ENCODE results near the gene MIEF2.

Gene MIEF2

DNA sequence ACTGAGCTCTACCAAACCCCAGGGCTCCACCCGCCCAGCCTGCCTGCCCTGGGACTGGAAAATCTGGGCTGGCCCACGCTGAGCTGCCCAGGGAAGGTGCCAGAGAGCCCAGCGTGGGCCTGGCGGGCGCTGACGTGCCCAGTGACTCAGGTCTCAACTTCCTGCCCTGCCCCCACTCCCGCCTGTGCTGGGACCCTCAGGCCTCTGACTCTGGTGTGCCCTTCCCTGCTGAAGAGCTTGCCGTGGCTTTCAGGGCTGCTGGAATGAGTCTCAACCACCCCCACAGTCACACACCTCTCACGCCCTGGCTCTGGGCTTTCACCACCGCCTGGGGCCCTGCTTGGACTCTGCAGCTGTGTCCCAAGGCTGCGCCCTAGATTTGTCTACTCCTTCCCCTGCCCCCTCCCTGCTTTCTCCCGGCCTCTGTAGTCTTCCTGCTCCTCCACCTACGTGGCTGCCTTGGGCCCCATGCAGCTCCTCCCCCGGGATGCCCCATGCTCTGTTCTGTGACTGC lies 24.7 kb upstream of the MIEF2 start:
- H3K27ac ChIP-seq = peak overlapping the region in 1 of 2 donors; percentile 56
- TF ChIP-seq, protein P1, sequence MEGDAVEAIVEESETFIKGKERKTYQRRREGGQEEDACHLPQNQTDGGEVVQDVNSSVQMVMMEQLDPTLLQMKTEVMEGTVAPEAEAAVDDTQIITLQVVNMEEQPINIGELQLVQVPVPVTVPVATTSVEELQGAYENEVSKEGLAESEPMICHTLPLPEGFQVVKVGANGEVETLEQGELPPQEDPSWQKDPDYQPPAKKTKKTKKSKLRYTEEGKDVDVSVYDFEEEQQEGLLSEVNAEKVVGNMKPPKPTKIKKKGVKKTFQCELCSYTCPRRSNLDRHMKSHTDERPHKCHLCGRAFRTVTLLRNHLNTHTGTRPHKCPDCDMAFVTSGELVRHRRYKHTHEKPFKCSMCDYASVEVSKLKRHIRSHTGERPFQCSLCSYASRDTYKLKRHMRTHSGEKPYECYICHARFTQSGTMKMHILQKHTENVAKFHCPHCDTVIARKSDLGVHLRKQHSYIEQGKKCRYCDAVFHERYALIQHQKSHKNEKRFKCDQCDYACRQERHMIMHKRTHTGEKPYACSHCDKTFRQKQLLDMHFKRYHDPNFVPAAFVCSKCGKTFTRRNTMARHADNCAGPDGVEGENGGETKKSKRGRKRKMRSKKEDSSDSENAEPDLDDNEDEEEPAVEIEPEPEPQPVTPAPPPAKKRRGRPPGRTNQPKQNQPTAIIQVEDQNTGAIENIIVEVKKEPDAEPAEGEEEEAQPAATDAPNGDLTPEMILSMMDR (IDR thresholded peaks at IDR 0.05) = no peak
- no peak for DNase-seq (ENCODE audit: low spot score)
- no peak overlapping the region for H3K4me3 ChIP-seq

DNA sequence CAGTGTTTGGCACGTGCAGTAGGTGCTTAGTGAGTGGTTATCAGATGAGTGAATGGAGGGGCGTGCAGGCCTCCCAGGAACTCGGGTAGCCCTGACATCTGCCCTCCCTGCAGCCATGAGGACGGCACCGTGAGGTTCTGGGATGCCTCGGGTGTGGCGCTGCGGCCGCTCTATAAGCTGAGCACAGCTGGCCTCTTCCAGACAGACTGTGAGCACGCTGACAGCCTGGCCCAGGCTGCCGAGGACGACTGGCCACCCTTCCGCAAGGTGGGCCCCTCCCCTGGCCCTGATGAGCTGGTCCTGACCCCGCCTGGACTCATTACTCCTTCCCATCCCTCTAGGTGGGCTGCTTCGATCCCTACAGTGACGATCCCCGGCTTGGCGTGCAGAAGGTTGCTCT lies 24.0 kb upstream of the MIEF2 start:
- no peak for DNase-seq (ENCODE audit: low spot score)
- no peak overlapping the region for H3K4me3 ChIP-seq
- H3K27ac ChIP-seq = no peak overlapping the region
- TF ChIP-seq, protein P1 (IDR thresholded peaks at IDR 0.05) = no peak

DNA sequence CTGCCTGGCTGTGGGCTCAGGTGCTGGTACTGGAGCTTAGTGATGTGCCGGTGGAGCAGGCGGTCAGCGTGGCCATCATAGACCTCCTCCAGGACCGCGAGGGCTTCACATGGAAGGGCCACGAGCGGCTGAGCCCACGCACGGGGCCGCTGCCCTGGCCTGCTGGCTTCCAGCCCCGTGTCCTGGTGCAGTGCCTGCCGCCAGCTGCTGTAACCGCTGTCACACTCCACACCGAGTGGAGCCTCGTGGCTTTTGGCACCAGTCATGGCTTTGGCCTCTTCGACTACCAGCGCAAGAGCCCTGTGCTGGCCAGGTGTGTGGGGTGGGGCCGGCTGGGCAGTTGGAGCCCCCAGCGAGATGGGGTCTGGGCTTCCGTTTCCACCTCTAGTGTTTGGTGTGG lies 23.0 kb upstream of the MIEF2 start:
- TF ChIP-seq, protein P1 (IDR thresholded peaks at IDR 0.05) = no peak
- Histone ChIP-seq H3K27ac (no peak overlapping the region), H3K4me3 (no peak overlapping the region)
- no peak for DNase-seq (ENCODE audit: low spot score)

DNA sequence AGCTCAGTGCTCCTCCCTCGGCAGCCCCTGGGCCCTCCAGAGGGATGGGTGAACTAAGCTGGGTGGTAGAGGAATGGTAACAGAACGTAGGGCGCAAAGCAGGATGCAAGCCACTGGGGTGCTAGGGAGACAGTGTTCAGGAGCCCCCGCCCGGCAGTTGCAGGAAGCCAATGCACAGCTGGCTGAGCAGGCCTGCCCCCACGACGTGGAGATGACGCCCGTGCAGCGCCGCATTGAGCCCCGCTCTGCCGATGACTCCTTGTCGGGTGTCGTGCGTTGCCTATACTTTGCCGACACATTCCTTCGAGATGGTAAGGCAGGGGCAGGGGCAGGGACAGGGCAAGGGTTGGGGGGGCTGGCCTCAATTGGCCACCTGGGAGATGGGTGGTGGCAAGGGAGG lies 22.2 kb upstream of the MIEF2 start:
- TF ChIP-seq, protein P1 (IDR thresholded peaks at IDR 0.05) = no peak
- Histone ChIP-seq H3K27ac (no peak overlapping the region), H3K4me3 (no peak overlapping the region)
- DNase-seq (ENCODE audit: low spot score) = no peak

DNA sequence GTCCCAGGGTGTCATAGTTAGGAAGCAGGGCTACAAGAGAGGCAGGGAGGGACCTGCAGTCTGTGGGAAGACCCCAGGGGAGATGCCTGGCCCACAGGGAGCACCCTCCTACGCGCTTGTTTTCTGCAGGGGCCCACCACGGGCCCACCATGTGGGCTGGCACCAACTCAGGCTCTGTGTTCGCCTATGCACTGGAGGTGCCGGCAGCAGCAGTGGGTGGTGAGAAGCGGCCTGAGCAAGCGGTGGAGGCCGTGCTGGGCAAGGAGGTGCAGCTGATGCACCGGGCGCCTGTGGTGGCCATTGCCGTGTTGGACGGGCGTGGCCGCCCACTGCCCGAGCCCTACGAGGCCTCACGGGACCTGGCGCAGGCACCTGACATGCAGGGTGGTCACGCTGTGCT lies 20.0 kb upstream of the MIEF2 start:
- DNase-seq (ENCODE audit: low spot score) = no peak
- H3K4me3 ChIP-seq = no peak overlapping the region
- H3K27ac ChIP-seq = no peak overlapping the region
- TF ChIP-seq, protein P1 (IDR thresholded peaks at IDR 0.05) = no peak

DNA sequence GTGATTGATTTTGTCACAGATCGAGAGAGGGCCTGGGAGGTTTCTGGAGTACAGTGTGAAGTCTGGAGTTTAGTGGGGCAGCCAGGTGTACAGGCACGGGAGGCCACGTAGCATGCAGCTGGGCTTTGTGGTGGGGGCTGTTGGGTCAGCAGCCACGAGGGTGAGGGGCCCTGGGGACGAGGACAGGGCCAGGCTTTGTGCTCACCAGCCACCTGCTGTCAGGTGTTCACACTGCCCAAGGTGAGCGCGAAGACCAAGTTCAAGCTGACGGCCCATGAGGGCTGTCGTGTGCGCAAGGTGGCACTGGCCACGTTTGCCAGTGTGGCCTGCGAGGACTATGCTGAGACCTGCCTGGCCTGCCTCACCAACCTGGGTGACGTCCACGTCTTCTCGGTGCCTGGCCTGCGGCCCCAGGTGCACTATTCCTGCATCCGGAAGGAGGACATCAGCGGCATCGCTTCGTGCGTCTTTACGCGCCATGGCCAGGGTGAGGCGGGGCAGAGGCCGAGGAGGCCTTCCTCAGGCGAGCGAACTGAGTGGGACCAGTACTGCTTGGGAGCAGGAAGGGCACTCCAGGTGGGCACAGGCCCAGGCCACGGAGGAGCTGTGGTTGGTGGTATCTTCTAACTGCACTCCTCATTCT lies 19.1 kb upstream of the MIEF2 start:
- TF ChIP-seq, protein P1 (IDR thresholded peaks at IDR 0.05) = no peak
- no peak for DNase-seq (ENCODE audit: low spot score)

DNA sequence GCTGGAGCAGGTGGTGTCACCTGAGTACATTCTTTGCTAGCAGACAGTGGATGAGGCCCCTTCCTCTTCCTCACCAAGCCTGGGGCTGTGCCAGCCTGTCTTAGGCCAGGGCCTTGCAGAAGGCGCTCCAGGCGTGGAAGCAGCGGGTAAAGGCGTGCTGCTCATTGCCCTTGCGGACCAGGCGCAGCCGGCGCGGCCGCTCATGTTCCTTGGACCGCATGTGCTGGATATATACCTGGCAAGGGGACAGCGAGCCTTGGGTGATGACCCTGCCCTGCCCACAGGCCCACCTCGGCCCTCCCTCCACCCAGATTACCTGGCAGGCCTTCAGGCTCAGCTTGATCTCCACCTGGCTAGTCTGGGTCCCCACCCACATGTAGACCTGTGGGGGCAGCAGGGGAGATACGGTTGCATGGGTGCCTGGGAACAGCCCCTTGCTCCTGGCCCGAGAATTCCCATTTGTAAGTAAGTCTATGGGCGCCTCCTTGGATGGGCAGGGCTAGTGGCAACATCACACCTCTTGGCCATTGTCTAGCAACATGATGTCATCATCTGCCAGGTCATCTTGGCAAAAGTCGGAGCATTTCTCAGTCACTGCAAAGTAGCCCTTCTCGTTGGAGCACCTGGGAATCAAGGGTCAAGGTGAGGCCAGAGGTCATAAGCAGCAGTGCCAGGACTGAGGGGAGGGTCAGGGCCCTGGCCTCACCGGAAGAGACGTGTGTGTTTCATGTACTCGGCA lies 15.3 kb upstream of the MIEF2 start:
- Histone ChIP-seq H3K4me3 (no peak overlapping the region), H3K27ac (no peak overlapping the region)
- TF ChIP-seq, protein P1 (IDR thresholded peaks at IDR 0.05) = no peak
- DNase-seq (ENCODE audit: low spot score) = no peak

More for the DNA sequence above, 19.1 kb upstream of the MIEF2 start:
- H3K27ac ChIP-seq = no peak overlapping the region
- no peak overlapping the region for H3K4me3 ChIP-seq
